Mesenchymal stem cell (in vitro differentiated cells and primary cell): ENCODE results near the gene ATE1.

Source experiments
- DNase-seq: peaks from one replicate; pipeline ENCODE4 v3.0.0-alpha.2; 2013
- H2AFZ ChIP-seq: one replicate; pipeline ENCODE4 v1.6.1; 2013; ENCODE audit warnings: low read depth, mild to moderate bottlenecking, control low read depth, inconsistent platforms, low read length, moderate library complexity
- H2AK5ac ChIP-seq: 2 replicates; pipeline ENCODE4 v1.6.1; 2013; ENCODE audit warnings: low read length, moderate library complexity, mild to moderate bottlenecking, inconsistent platforms; ENCODE audit not compliant: severe bottlenecking
- H2BK120ac ChIP-seq: one replicate; pipeline ENCODE4 v1.6.1; 2013; ENCODE audit warnings: low read depth, mild to moderate bottlenecking, inconsistent platforms, low read length, moderate library complexity
- H2BK12ac ChIP-seq, 2 experiments: one replicate each; pipeline ENCODE4 v1.6.1; 2013; ENCODE audit warnings: inconsistent platforms in 2 of 2, low read length in 2 of 2, mild to moderate bottlenecking in 2 of 2, moderate library complexity in 2 of 2, control low read depth in 1 of 2
- H2BK15ac ChIP-seq: one replicate; pipeline ENCODE4 v1.6.1; 2013; ENCODE audit warnings: mild to moderate bottlenecking, low read depth, inconsistent platforms; ENCODE audit not compliant: poor library complexity, severe bottlenecking
- H2BK5ac ChIP-seq: 2 replicates; pipeline ENCODE4 v1.6.1; 2013; ENCODE audit warnings: low read depth, mild to moderate bottlenecking, low read length, control low read depth, inconsistent platforms; ENCODE audit not compliant: poor library complexity, severe bottlenecking
- H3K14ac ChIP-seq, 2 experiments: one replicate each; pipeline ENCODE4 v1.6.1; 2013; ENCODE audit warnings: inconsistent platforms in 2 of 2, low read length in 2 of 2, control low read depth in 1 of 2, mild to moderate bottlenecking in 1 of 2, moderate library complexity in 1 of 2
- H3K18ac ChIP-seq, 2 experiments: one replicate each; pipeline ENCODE4 v1.6.1; 2013; ENCODE audit warnings: inconsistent platforms in 2 of 2, low read length in 2 of 2, control low read depth in 1 of 2, low read depth in 1 of 2, mild to moderate bottlenecking in 1 of 2
- H3K23ac ChIP-seq, 2 experiments: one replicate each; pipeline ENCODE4 v1.6.1; 2013; ENCODE audit warnings: inconsistent platforms in 2 of 2, low read length in 2 of 2, mild to moderate bottlenecking in 2 of 2, moderate library complexity in 2 of 2, control low read depth in 1 of 2
- H3K27ac ChIP-seq: 2 replicates; pipeline ENCODE4 v1.5.1; 2013; ENCODE audit warnings: mild to moderate bottlenecking, moderate library complexity, low read length, control low read depth, inconsistent platforms; ENCODE audit not compliant: poor library complexity, severe bottlenecking
- H3K27me3 ChIP-seq, 2 experiments: 2 replicates each; pipeline versions ENCODE4 v1.6.1 to v1.7.0; 2013; ENCODE audit warnings: low read length in 2 of 2, mild to moderate bottlenecking in 2 of 2, moderate library complexity in 2 of 2, control low read depth in 1 of 2, inconsistent platforms in 1 of 2; ENCODE audit not compliant: control insufficient read depth in 1 of 2, insufficient read depth in 1 of 2
- H3K36me3 ChIP-seq, 2 experiments: 2 replicates each; pipeline versions ENCODE4 v1.6.1 to v1.7.0; 2013; ENCODE audit warnings: low read length in 2 of 2, control low read depth in 1 of 2, inconsistent platforms in 1 of 2, low read depth in 1 of 2, mild to moderate bottlenecking in 1 of 2; ENCODE audit not compliant: insufficient read depth in 2 of 2, control insufficient read depth in 1 of 2
- H3K4ac ChIP-seq, 2 experiments: one replicate each; pipeline ENCODE4 v1.6.1; 2013; ENCODE audit warnings: inconsistent platforms in 2 of 2, low read length in 2 of 2, mild to moderate bottlenecking in 2 of 2, moderate library complexity in 2 of 2, control low read depth in 1 of 2, low read depth in 1 of 2
- H3K4me1 ChIP-seq: 2 replicates; pipeline ENCODE4 v1.6.1; 2013; ENCODE audit warnings: low read depth, low read length, control low read depth; ENCODE audit not compliant: control insufficient read depth, insufficient read depth
- H3K4me2 ChIP-seq: 2 replicates; pipeline ENCODE4 v1.6.1; 2013; ENCODE audit warnings: low read length, mild to moderate bottlenecking, inconsistent platforms; ENCODE audit not compliant: poor library complexity, severe bottlenecking
- H3K4me3 ChIP-seq, 2 experiments: 2 replicates each; pipeline versions ENCODE4 v1.5.1 to v1.7.0; 2013; ENCODE audit warnings: low read length in 2 of 2, mild to moderate bottlenecking in 2 of 2, control low read depth in 1 of 2, low read depth in 1 of 2; ENCODE audit not compliant: insufficient read depth in 1 of 2
- H3K79me1 ChIP-seq: replicated peaks from 2 replicates; pipeline ENCODE4 v1.6.1; 2013; ENCODE audit warnings: mild to moderate bottlenecking, control low read depth, low read length, inconsistent platforms; ENCODE audit not compliant: poor library complexity, severe bottlenecking
- H3K9ac ChIP-seq: 2 replicates; pipeline ENCODE4 v1.7.0; 2013; ENCODE audit warnings: mild to moderate bottlenecking, low read length, moderate library complexity
- H3K9me3 ChIP-seq: 2 replicates; pipeline ENCODE4 v1.7.0; 2013; ENCODE audit warnings: mild to moderate bottlenecking, low read length; ENCODE audit not compliant: control insufficient read depth
- H4K8ac ChIP-seq: one replicate; pipeline ENCODE4 v1.6.1; 2013; ENCODE audit warnings: inconsistent platforms, mild to moderate bottlenecking, low read length, moderate library complexity
- H4K91ac ChIP-seq: one replicate; pipeline ENCODE4 v1.6.1; 2013; ENCODE audit warnings: mild to moderate bottlenecking, low read length, inconsistent platforms
- WGBS: methylation state at CpG from one replicate; pipeline ENCODE4 v1.1.7; 2013; ENCODE audit warnings: mixed read lengths; 5-methylcytosine and 5-hydroxymethylcytosine counted together

ATE1 gene

GRCh38 chr10:121804460-121804859, 123.4 kb downstream of the ATE1 start:
- peak overlapping the region; percentile 56 for H3K9ac ChIP-seq
- H3K27ac ChIP-seq, result no peak overlapping the region
- no peaks in the 10 kb centered on the region for H3K27me3 ChIP-seq
- H2AFZ ChIP-seq, result no peak overlapping the region
- no peaks in the 10 kb centered on the region for H3K9me3 ChIP-seq
- no peak overlapping the region for H3K14ac ChIP-seq
- H3K36me3 ChIP-seq, result peaks cover 4 to 9% of the 10 kb centered on the region in 2 experiments
- H2AK5ac ChIP-seq, result no peak overlapping the region
- H2BK15ac ChIP-seq, result no peak overlapping the region
- no peak overlapping the region for H2BK5ac ChIP-seq
- no peak overlapping the region for H3K4me2 ChIP-seq
- H3K79me1 ChIP-seq, result peaks cover 3% of the 10 kb centered on the region
- no peak overlapping the region for H2BK12ac ChIP-seq
- no peak overlapping the region for H3K4ac ChIP-seq
- H4K91ac ChIP-seq, result no peak overlapping the region
- no peak overlapping the region for H3K23ac ChIP-seq
- DNase-seq, result peak; percentile 30
- no peak overlapping the region for H4K8ac ChIP-seq
- no peak overlapping the region for H2BK120ac ChIP-seq
- 73% methylated on average over 2 of the region's 4 CpGs for WGBS
- no peak overlapping the region for H3K18ac ChIP-seq
- H3K4me1 ChIP-seq, result no peaks in the 10 kb centered on the region
- no peak overlapping the region for H3K4me3 ChIP-seq

GRCh38 chr10:121803611-121804010, 124.2 kb downstream of the ATE1 start:
- peaks cover 7 to 14% of the 10 kb centered on the region in 2 experiments for H3K36me3 ChIP-seq
- no peaks in the 10 kb centered on the region for H3K27me3 ChIP-seq
- WGBS, result 95% methylated on average over 1 of the region's 2 CpGs
- H3K79me1 ChIP-seq, result peaks cover 4% of the 10 kb centered on the region
- no peaks in the 10 kb centered on the region for H3K9me3 ChIP-seq
- no peak overlapping the region for H2AK5ac ChIP-seq
- H2AFZ ChIP-seq, result no peak overlapping the region
- H3K4me3 ChIP-seq, result no peak overlapping the region
- H3K4ac ChIP-seq, result no peak overlapping the region
- no peak overlapping the region for H4K8ac ChIP-seq
- no peak overlapping the region for H3K18ac ChIP-seq
- H2BK15ac ChIP-seq, result no peak overlapping the region
- no peak overlapping the region for H3K14ac ChIP-seq
- no peak for DNase-seq
- no peak overlapping the region for H3K4me2 ChIP-seq
- no peak overlapping the region for H3K9ac ChIP-seq
- H2BK12ac ChIP-seq, result no peak overlapping the region
- no peak overlapping the region for H2BK120ac ChIP-seq
- no peaks in the 10 kb centered on the region for H3K4me1 ChIP-seq
- no peak overlapping the region for H3K27ac ChIP-seq
- no peak overlapping the region for H4K91ac ChIP-seq
- no peak overlapping the region for H3K23ac ChIP-seq
- no peak overlapping the region for H2BK5ac ChIP-seq

GRCh38 chr10:121800831-121801230, 127.0 kb downstream of the ATE1 start:
- Histone ChIP-seq H3K18ac (no peak overlapping the region), H2BK12ac (no peak overlapping the region), H3K36me3 (peaks cover 5 to 7% of the 10 kb centered on the region in 2 experiments), H3K79me1 (peaks cover 5% of the 10 kb centered on the region), H3K4ac (no peak overlapping the region), H2BK15ac (no peak overlapping the region), H3K4me1 (no peaks in the 10 kb centered on the region), H3K9me3 (no peaks in the 10 kb centered on the region), H2AFZ (no peak overlapping the region), H2AK5ac (no peak overlapping the region), H3K27me3 (no peaks in the 10 kb centered on the region), H3K23ac (no peak overlapping the region), H3K27ac (no peak overlapping the region), H4K8ac (no peak overlapping the region), H3K9ac (no peak overlapping the region), H2BK120ac (no peak overlapping the region), H3K4me3 (no peak overlapping the region), H3K4me2 (no peak overlapping the region), H2BK5ac (no peak overlapping the region), H3K14ac (no peak overlapping the region), H4K91ac (no peak overlapping the region)
- WGBS, result 100% methylated on average over 1 of the region's 2 CpGs
- no peak for DNase-seq

- no peak overlapping the region for H3K18ac ChIP-seq
- peaks cover 5 to 7% of the 10 kb centered on the region in 2 experiments for H3K36me3 ChIP-seq
- no peak overlapping the region for H2BK12ac ChIP-seq
- H3K14ac ChIP-seq, result no peak overlapping the region
- no peak overlapping the region for H3K4me3 ChIP-seq
- peaks cover 5% of the 10 kb centered on the region for H3K79me1 ChIP-seq
- H4K8ac ChIP-seq, result no peak overlapping the region
- no peak for DNase-seq
- no peak overlapping the region for H2BK15ac ChIP-seq
- no peaks in the 10 kb centered on the region for H3K9me3 ChIP-seq
- H3K4me2 ChIP-seq, result no peak overlapping the region
- H3K27ac ChIP-seq, result no peak overlapping the region
- no peak overlapping the region for H4K91ac ChIP-seq
- no peak overlapping the region for H3K23ac ChIP-seq
- H2BK5ac ChIP-seq, result no peak overlapping the region
- H2AFZ ChIP-seq, result no peak overlapping the region
- no peaks in the 10 kb centered on the region for H3K27me3 ChIP-seq
- no peaks in the 10 kb centered on the region for H3K4me1 ChIP-seq
- no peak overlapping the region for H2BK120ac ChIP-seq
- WGBS, result 91% methylated on average over 2 of the region's 3 CpGs
- no peak overlapping the region for H2AK5ac ChIP-seq
- no peak overlapping the region for H3K4ac ChIP-seq
- no peak overlapping the region for H3K9ac ChIP-seq
Measured at GRCh38 chr10:121800146-121800545, 127.7 kb downstream of the ATE1 start.
